Neural progenitor cell (in vitro differentiated cells): ENCODE data around the gene SFXN2.

ENCODE experiments used
- EZH2 ChIP-seq: fragments of 200-600 bp; sonication (generic); IDR thresholded peaks from 2 replicates; pipeline ENCODE4 v1.6.1; 2017; ENCODE audit warnings: antibody characterized with exemption, mild to moderate bottlenecking, moderate library complexity
- EZH2phosphoT487 ChIP-seq: fragments of 200-600 bp; sonication (generic); IDR thresholded peaks from 2 replicates; pipeline ENCODE4 v1.6.1; 2017; ENCODE audit warnings: antibody characterized with exemption
- TF ChIP-seq, protein P1 (sequence below): fragments of 200-600 bp; sonication (generic); IDR thresholded peaks from 2 replicates; pipeline ENCODE4 v1.5.1; 2017; ENCODE audit warnings: antibody characterized with exemption, mild to moderate bottlenecking

DNA sequence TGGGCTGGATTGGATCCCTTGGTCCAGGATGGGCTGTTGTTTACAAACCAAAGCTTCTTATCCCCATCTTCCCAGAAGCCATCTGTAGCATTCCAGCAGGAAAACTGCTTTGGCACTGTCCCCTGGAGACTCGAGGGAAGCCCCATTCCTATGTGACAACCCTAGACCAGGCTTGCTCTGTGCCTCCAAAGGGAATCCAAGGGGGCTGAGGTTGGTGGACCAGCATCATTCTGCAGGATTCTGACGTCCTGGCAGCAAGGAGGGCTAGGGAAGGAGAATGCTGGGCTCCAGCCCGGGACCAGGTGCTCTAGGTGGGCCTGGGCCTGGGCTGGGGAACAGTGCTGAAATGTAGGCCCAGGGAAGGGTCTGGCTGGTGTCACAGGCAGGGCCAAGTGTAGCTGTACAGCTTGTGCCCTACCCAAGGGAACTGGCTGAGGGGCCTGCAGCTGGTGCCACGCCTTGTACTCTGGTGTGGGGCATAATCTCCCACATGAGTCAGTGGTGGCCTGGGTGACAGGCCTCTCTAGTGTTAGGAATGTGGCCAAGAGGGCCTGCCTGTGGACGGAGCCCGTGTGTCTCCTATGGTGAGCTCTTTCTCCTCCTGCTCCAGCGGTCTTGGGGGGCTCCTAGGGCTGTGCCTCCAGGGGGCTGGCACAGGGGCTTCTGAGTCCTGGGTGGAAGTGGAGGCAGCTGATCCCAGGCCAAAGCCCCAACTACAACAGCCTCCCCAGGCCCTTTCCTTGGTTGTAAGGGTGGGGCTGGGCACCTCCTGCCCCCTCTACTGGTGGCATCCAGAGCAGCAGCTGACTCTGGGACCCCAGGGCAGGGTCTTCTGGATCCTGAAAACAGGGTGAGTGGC is 45.0 kb upstream of the SFXN2 start:
- TF ChIP-seq, protein P1, sequence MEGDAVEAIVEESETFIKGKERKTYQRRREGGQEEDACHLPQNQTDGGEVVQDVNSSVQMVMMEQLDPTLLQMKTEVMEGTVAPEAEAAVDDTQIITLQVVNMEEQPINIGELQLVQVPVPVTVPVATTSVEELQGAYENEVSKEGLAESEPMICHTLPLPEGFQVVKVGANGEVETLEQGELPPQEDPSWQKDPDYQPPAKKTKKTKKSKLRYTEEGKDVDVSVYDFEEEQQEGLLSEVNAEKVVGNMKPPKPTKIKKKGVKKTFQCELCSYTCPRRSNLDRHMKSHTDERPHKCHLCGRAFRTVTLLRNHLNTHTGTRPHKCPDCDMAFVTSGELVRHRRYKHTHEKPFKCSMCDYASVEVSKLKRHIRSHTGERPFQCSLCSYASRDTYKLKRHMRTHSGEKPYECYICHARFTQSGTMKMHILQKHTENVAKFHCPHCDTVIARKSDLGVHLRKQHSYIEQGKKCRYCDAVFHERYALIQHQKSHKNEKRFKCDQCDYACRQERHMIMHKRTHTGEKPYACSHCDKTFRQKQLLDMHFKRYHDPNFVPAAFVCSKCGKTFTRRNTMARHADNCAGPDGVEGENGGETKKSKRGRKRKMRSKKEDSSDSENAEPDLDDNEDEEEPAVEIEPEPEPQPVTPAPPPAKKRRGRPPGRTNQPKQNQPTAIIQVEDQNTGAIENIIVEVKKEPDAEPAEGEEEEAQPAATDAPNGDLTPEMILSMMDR: peak; percentile 60
- no peak for TF ChIP-seq EZH2phosphoT487
- no peak for TF ChIP-seq EZH2
